CD4-positive, CD25-positive, alpha-beta regulatory T cell (primary cell): ENCODE results near the gene PPP1R15A. TPM values are rescaled to one million over a fixed set of nuclear protein-coding genes. Genes with fewer than 3 reads are reported as not detected.

Source experiments
- ATAC-seq, 2 donors: fragments of 150-1000 bp; cut with Tn5 transposase; one replicate each; pipeline ENCODE4 v1.10.0; 2021; ENCODE audit warnings: low read depth in 2 of 2, moderate number of reproducible peaks in 2 of 2, moderate library complexity in 1 of 2
- DNase-seq, 3 donors: peaks; one replicate each; pipeline versions ENCODE4 v3.0.0 to v3.0.0-alpha.2; 2012 to 2022; ENCODE audit warnings: mixed read lengths in 1 of 3
- H3K27ac ChIP-seq: one replicate; pipeline ENCODE4 v1.7.0; 2013; ENCODE audit warnings: mild to moderate bottlenecking, low read length; ENCODE audit not compliant: insufficient read depth, poor library complexity, severe bottlenecking
- H3K27me3 ChIP-seq: one replicate; pipeline ENCODE4 v1.7.0; 2013; ENCODE audit warnings: low read length; ENCODE audit not compliant: control insufficient read depth, insufficient read depth
- H3K36me3 ChIP-seq: one replicate; pipeline ENCODE4 v1.7.0; 2013; ENCODE audit warnings: mild to moderate bottlenecking, low read length, moderate library complexity; ENCODE audit not compliant: control insufficient read depth, insufficient read depth
- H3K4me1 ChIP-seq: 2 replicates; pipeline ENCODE4 v1.7.0; 2013; ENCODE audit warnings: mild to moderate bottlenecking, low read length; ENCODE audit not compliant: insufficient read depth, control insufficient read depth, poor library complexity, severe bottlenecking
- H3K4me3 ChIP-seq: one replicate; pipeline ENCODE4 v1.7.0; 2013; ENCODE audit warnings: low read depth, mild to moderate bottlenecking, low read length, moderate library complexity
- H3K9me3 ChIP-seq, 2 experiments: 1 replicate in 1 of 2; 2 replicates in 1 of 2; pipeline ENCODE4 v1.7.0; 2013; ENCODE audit warnings: low read length in 2 of 2, mild to moderate bottlenecking in 1 of 2, moderate library complexity in 1 of 2; ENCODE audit not compliant: control insufficient read depth in 2 of 2
- H3K27ac Mint-ChIP-seq, 3 donors: one replicate each; pipeline ENCODE4 v1.8.0; 2020 to 2022; ENCODE audit warnings: mild to moderate bottlenecking in 3 of 3, mixed read lengths in 3 of 3, moderate library complexity in 2 of 3
- H3K27me3 Mint-ChIP-seq: one replicate; pipeline ENCODE4 v1.8.0; 2022; ENCODE audit warnings: mild to moderate bottlenecking, mixed read lengths
- H3K36me3 Mint-ChIP-seq: one replicate; pipeline ENCODE4 v1.8.0; 2020; ENCODE audit warnings: mixed read lengths
- H3K4me1 Mint-ChIP-seq, 4 donors: one replicate each; pipeline ENCODE4 v1.8.0; 2020 to 2022; ENCODE audit warnings: mixed read lengths in 4 of 4, mild to moderate bottlenecking in 1 of 4
- H3K4me3 Mint-ChIP-seq, 4 donors: one replicate each; pipeline ENCODE4 v1.8.0; 2020 to 2022; ENCODE audit warnings: mild to moderate bottlenecking in 4 of 4, mixed read lengths in 4 of 4, moderate library complexity in 3 of 4
- H3K9me3 Mint-ChIP-seq, 7 donors: one replicate each; pipeline ENCODE4 v1.8.0; 2020 to 2022; ENCODE audit warnings: mixed read lengths in 7 of 7, mild to moderate bottlenecking in 3 of 7, moderate library complexity in 2 of 7
- polyA plus RNA-seq, 4 donors: library from polyadenylated mRNA; unstranded; fragments of 300-500 nt; fragmentation: Illumina TruSeq; gene quantifications; one replicate each; pipeline ENCODE4 v1.2.3, GENCODE V29; 2021
- total RNA-seq: library from RNA; stranded (reverse); gene quantifications from one replicate; pipeline ENCODE4 v1.2.3, GENCODE V29; 2022

The PPP1R15A gene
- total and polyA plus RNA-seq, 5 donors from 2014 or later, result 39.1 to 840 (median 52.8) TPM

DNA sequence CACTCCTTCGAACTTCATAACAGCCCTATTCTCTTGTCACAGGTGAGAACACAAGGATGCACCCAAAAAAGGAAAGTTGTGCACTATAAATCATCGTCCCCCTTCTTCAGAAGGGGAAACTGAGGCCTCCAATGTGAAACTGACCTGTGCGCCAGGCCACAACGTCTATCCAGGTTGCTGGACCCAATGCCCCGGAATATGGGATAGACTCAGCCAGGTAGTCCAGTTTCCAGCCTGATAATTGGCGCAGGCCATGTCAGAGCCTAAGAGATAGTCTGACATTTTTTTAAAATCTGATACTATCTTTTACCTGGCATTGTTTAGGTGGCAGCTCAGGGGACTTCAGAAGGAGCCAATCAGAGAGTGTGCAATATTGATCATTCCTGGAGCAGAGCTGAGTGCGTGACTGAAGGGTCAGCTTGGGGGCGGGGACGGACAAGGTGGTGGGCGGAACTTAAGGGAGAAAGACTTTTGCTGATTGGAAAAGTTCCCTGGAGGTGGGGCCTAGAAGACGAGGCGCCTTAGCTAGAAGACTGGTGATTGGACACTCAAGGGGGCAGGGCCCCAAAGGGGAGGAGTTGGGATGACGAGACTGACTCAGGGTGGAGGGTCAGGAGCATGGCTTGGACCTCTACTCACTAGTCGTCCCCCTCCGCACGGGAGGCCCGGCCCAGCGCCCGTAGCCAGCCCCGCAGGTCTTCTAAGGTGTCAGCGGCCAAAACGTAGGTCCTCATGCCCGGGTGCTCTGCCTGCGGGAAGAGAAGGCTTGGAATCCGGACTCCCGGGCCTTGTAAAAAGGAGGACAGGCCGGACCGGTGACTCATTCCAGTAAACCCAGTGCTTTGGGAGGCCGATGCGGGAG lies 12.3 kb upstream of the PPP1R15A start:
- no peak overlapping the region for H3K27ac Mint-ChIP-seq
- H3K4me3 ChIP-seq, result peak overlapping the region; percentile 84
- ATAC-seq, result no peak

DNA sequence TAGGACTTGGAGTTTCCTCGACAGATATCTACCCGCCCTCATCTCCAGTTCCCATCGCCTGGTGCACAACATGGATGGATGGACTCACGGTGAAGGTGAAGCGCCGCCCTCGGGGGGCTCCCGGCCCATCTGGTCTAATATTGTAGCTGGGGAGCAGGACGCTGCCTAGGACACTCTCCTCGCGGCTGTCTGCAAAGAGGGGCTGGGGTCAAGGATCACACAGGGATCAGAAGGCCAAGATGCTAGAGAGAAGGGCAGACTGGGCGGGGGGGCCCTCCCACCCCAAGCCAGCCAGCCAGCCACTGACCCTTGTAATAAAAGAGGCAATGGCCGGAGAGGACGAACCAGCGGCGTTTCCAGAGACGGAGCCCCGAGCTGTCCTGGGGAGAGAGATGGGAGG lies 10.9 kb upstream of the PPP1R15A start:
- ATAC-seq, result no peak
- Histone ChIP-seq H3K36me3 (no peaks in the 10 kb centered on the region), H3K27me3 (no peaks in the 10 kb centered on the region), H3K4me1 (peaks cover 11% of the 10 kb centered on the region), H3K9me3 (no peaks in the 10 kb centered on the region), H3K27ac (no peak overlapping the region), H3K4me3 (no peak overlapping the region)
- Mint-ChIP-seq H3K4me3 (peak overlapping the region in 1 of 4 donors; percentile 49), H3K9me3 (peaks cover 0 to 1% (median 0%) of the 10 kb centered on the region in 7 donors), H3K27me3 (peaks cover 5% of the 10 kb centered on the region), H3K4me1 (peaks cover 0 to 12% (median 6%) of the 10 kb centered on the region in 4 donors), H3K27ac (peak overlapping the region in 1 of 3 donors; percentile 28), H3K36me3 (no peaks in the 10 kb centered on the region)
- DNase-seq, result no peak

More for the DNA sequence above, 12.3 kb upstream of the PPP1R15A start:
- Mint-ChIP-seq H3K36me3 (no peaks in the 10 kb centered on the region), H3K4me3 (peak overlapping the region in 3 of 4 donors; percentile 76 to 99 (median 94)), H3K9me3 (peaks cover 0 to 1% (median 0%) of the 10 kb centered on the region in 7 donors), H3K27me3 (no peaks in the 10 kb centered on the region), H3K4me1 (peaks cover 0 to 12% (median 6%) of the 10 kb centered on the region in 4 donors)
- Histone ChIP-seq H3K36me3 (no peaks in the 10 kb centered on the region), H3K27ac (no peak overlapping the region), H3K4me1 (peaks cover 11% of the 10 kb centered on the region), H3K27me3 (no peaks in the 10 kb centered on the region), H3K9me3 (no peaks in the 10 kb centered on the region)
- no peak for DNase-seq

DNA sequence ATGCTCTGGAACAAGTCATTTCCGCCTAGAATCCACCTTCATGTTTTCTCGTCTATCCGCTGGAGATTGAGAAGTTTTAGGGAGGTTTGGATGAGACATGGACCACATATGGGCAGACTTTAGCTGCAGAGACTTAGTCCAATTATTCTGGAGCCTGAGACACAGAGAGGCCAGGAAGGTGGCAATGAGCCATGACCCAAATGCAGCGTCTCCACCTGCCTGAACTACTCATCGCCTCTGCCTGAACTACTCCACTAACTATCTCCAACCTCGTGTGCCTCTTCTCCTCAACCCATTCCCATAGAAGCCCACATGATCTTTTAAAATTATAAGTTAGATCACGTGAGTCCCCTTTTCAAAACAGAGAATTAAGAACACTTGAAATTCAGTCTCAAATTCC lies 9.4 kb upstream of the PPP1R15A start:
- peaks cover 0 to 1% (median 0%) of the 10 kb centered on the region in 7 donors for H3K9me3 Mint-ChIP-seq
- H3K36me3 Mint-ChIP-seq, result no peaks in the 10 kb centered on the region
- Histone ChIP-seq H3K27me3 (no peaks in the 10 kb centered on the region), H3K4me1 (peaks cover 11% of the 10 kb centered on the region), H3K9me3 (no peaks in the 10 kb centered on the region), H3K36me3 (no peaks in the 10 kb centered on the region), H3K27ac (no peak overlapping the region), H3K4me3 (no peak overlapping the region)
- H3K27me3 Mint-ChIP-seq, result peaks cover 5% of the 10 kb centered on the region
- peaks cover 0 to 12% (median 6%) of the 10 kb centered on the region in 4 donors for H3K4me1 Mint-ChIP-seq
- H3K27ac Mint-ChIP-seq, result no peak overlapping the region
- DNase-seq, result no peak
- ATAC-seq, result no peak
- H3K4me3 Mint-ChIP-seq, result no peak overlapping the region

DNA sequence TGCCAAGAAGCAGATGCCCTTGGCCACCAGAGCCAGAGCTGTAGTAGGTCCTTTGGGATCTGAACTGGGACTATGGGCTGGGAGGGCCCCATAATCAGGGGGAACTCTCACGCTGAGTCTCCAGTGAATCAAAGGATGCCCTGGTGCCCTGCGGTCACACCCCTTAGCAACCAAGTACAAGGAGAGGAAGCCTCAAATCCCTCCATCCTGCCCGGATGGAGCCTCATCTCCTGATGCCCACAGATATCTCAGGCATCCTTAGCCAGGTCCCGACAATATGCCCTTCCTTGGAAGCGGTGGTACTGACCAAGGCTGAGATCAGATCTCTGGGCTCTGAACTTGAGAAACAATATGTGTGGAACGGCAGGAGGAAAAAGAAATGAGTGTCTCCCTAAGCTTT lies 5.5 kb upstream of the PPP1R15A start:
- no peaks in the 10 kb centered on the region for H3K9me3 ChIP-seq
- Mint-ChIP-seq H3K27ac (no peak overlapping the region), H3K36me3 (no peaks in the 10 kb centered on the region), H3K4me3 (peak overlapping the region in 1 of 4 donors; percentile 32), H3K4me1 (no peaks in the 10 kb centered on the region), H3K27me3 (peaks cover 16% of the 10 kb centered on the region), H3K9me3 (no peaks in the 10 kb centered on the region)
- no peak overlapping the region for H3K27ac ChIP-seq
- H3K27me3 ChIP-seq, result no peaks in the 10 kb centered on the region
- DNase-seq (no peak), ATAC-seq (no peak)
- no peaks in the 10 kb centered on the region for H3K4me1 ChIP-seq
- H3K4me3 ChIP-seq, result no peak overlapping the region
- H3K36me3 ChIP-seq, result no peaks in the 10 kb centered on the region

DNA sequence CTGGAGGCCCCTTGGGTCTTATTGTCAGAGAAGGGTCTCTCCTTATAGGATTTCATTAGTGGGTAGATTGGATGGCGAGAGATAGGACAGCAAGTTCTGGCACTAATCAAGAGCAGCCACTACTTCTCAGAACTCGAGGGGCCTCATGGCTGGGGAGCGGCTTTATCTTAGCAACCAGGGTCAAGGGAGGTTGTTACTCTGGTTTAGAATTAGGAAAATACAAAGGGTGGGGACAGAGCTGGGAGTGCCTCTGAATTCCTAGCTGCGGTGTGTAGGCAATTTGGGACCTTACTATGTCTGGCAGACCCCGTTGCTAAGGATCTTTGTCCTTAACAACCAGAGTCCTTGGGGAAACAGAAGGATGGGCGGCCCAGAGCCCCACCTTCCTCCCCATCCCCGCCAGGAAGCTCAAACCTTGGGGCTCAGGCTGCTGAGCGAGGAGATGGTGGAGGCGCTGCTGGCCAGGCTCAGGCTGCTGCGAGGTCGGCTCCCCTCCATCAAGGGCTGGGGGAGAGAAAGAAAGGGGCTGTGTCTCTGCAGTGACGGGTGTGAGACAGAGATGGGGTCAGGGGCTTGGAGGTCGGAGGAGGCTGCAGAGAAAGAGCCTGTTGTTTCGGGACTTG lies 5.0 kb upstream of the PPP1R15A start:
- no peaks in the 10 kb centered on the region for H3K36me3 Mint-ChIP-seq
- H3K9me3 ChIP-seq, result no peaks in the 10 kb centered on the region

DNA sequence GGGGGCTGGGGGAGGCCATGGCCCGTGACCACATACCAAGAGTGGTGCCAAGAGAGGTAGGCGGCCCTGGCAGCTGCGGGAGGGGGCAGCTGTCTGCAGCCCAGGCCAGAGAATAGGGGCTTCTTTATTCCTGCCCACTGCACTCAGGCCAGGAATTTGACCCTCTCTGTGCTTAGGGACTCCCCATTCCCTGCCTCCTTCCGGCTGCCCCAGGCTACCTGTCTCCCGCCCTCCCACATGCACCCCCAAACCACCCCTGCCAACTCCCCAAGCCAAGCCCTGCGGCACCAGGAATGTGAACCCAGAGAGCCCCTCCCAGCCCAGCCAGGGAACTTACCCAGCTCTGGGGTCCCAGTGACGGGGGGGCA lies 4.5 kb upstream of the PPP1R15A start:
- no peaks in the 10 kb centered on the region for H3K9me3 ChIP-seq
- H3K4me3 ChIP-seq, result no peak overlapping the region
- peaks cover 21% of the 10 kb centered on the region for H3K27me3 Mint-ChIP-seq
- H3K27ac Mint-ChIP-seq, result no peak overlapping the region
- H3K9me3 Mint-ChIP-seq, result no peaks in the 10 kb centered on the region
- no peak overlapping the region for H3K27ac ChIP-seq
- no peaks in the 10 kb centered on the region for H3K36me3 ChIP-seq
- no peak overlapping the region for H3K4me3 Mint-ChIP-seq
- H3K36me3 Mint-ChIP-seq, result no peaks in the 10 kb centered on the region
- peaks cover 0 to 8% (median 4%) of the 10 kb centered on the region in 4 donors for H3K4me1 Mint-ChIP-seq
- H3K27me3 ChIP-seq, result no peaks in the 10 kb centered on the region
- ATAC-seq, result no peak
- no peak for DNase-seq
- H3K4me1 ChIP-seq, result peaks cover 3% of the 10 kb centered on the region

More for the DNA sequence above, 5.0 kb upstream of the PPP1R15A start:
- peak overlapping the region in 1 of 4 donors; percentile 32 for H3K4me3 Mint-ChIP-seq
- ATAC-seq, result no peak
- no peaks in the 10 kb centered on the region for H3K9me3 Mint-ChIP-seq
- no peak overlapping the region for H3K27ac Mint-ChIP-seq
- H3K27me3 Mint-ChIP-seq, result peaks cover 18% of the 10 kb centered on the region
- no peaks in the 10 kb centered on the region for H3K27me3 ChIP-seq
- DNase-seq, result no peak
- H3K4me3 ChIP-seq, result no peak overlapping the region
- no peaks in the 10 kb centered on the region for H3K36me3 ChIP-seq
- no peak overlapping the region for H3K27ac ChIP-seq
- peaks cover 0 to 5% (median 3%) of the 10 kb centered on the region in 4 donors for H3K4me1 Mint-ChIP-seq
- H3K4me1 ChIP-seq, result peaks cover 3% of the 10 kb centered on the region

DNA sequence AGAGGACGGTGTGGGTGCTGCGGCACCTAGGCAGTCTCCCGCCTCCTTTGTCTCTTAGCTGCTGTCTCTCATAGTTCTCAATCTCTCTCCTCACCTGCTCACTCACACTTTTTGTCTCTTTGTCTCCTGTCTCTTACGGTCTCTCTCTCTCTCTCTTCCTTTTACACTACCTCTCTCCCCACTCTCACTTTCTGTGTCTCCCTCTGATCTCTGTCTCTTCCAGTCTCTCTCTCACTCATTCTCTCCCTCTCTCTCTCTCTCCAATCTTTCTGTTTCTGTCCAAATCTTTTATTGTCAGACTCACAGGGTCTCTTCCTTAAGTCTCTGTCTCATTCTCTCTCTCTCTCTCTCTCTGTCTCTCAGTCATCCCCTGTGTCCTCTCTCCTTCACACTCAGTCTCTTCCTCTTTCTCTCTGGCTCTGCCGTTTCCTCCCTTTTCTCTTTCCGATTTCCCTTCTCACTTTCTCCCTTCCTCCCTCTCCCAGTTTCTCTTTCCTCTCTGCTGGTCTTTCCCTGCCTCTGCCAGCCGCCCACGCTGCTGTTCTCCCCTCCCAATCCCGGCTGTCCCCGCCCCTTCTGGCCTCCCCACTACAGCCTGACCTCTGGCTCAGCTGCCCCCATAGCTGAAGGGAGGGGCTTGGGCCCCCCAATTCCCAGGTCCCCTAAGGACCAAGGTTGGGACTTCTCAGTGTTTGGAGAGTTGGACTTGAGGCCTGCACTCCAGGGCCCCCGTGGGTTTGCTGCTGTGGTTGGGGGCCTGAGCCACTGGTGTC lies 3.9 kb upstream of the PPP1R15A start, which contains the start of gene PLEKHA4:
TSS of gene PLEKHA4 (minus strand) at position 504 of the 773 bp plus-strand sequence. CDS start 997 bp downstream, outside the sequence.
- Histone ChIP-seq H3K9me3 (no peaks in the 10 kb centered on the region), H3K4me3 (no peak within 1 kb of the TSS), H3K36me3 (peaks cover under 1% of the 10 kb centered on the region), H3K27me3 (no peaks in the 10 kb centered on the region), H3K4me1 (peaks cover 8% of the 10 kb centered on the region), H3K27ac (no peak within 1 kb of the TSS)
- H3K27ac Mint-ChIP-seq, result no peak within 1 kb of the TSS
- no peak for ATAC-seq
- H3K9me3 Mint-ChIP-seq, result peaks cover 0 to 2% (median 0%) of the 10 kb centered on the region in 7 donors
- peaks cover 27% of the 10 kb centered on the region for H3K27me3 Mint-ChIP-seq
- DNase-seq, result no peak
- H3K36me3 Mint-ChIP-seq, result peaks cover 3% of the 10 kb centered on the region
- peaks cover 0 to 14% (median 8%) of the 10 kb centered on the region in 4 donors for H3K4me1 Mint-ChIP-seq
- H3K4me3 Mint-ChIP-seq, result peak within 1 kb of the TSS in 2 of 4 donors; percentile 45 to 66
